Esophagus squamous epithelium (tissue), 5 donors: Measurements from ENCODE around the gene FIBP. TPM values are rescaled to one million over a fixed set of nuclear protein-coding genes. Genes with fewer than 3 reads are reported as not detected.
"Not testable (repeated sequence)": the region's sequence is repeated elsewhere in the genome, so short reads cannot be mapped to it uniquely, and the experiment has no call there.

Experiments used
- DNase-seq: peaks from one replicate; lab custom pipeline; 2025; lab: John Stamatoyannopoulos, UW
- H3K27ac ChIP-seq, 4 donors: fragments of 200-600 bp; sonication (generic); one replicate each; pipeline ENCODE4 v1.5.1; 2016 to 2019; ENCODE audit warnings: mild to moderate bottlenecking in 1 of 4
- H3K27me3 ChIP-seq, 4 donors: fragments of 200-600 bp; sonication (generic); 1 replicate in 3 of 4; 2 replicates in 1 of 4; pipeline versions ENCODE4 v1.5.1 to v1.6.0; 2017 to 2021; ENCODE audit warnings: antibody characterized with exemption in 1 of 4
- H3K36me3 ChIP-seq, 3 donors: fragments of 200-600 bp; sonication (generic); one replicate each; pipeline ENCODE4 v1.5.1; 2016 to 2019
- H3K4me1 ChIP-seq, 3 donors: fragments of 200-600 bp; sonication (generic); one replicate each; pipeline ENCODE4 v1.5.1; 2017 to 2019
- H3K4me3 ChIP-seq, 4 donors: fragments of 200-600 bp; sonication (generic); 1 replicate in 3 of 4; 2 replicates in 1 of 4; pipeline ENCODE4 v1.5.1; 2016 to 2019; ENCODE audit warnings: mild to moderate bottlenecking in 2 of 4, moderate library complexity in 1 of 4
- H3K9me3 ChIP-seq, 3 donors: fragments of 200-600 bp; sonication (generic); one replicate each; pipeline ENCODE4 v1.5.1; 2016 to 2019
- CTCF ChIP-seq, 6 experiments: fragments of 450-650 bp in 4 of 6; fragments of 200-600 bp in 2 of 6; sonication (generic) in 2 of 6; IDR thresholded peaks; one replicate each; pipeline ENCODE4 v1.5.1; 2016 to 2019; ENCODE audit warnings: antibody characterized with exemption in 6 of 6, mild to moderate bottlenecking in 4 of 6, moderate library complexity in 4 of 6
- POLR2A ChIP-seq, 4 donors: fragments of 450-650 bp; IDR thresholded peaks; one replicate each; pipeline ENCODE4 v1.6.1; 2017; ENCODE audit warnings: antibody characterized with exemption in 4 of 4, mild to moderate bottlenecking in 4 of 4, moderate library complexity in 3 of 4
- WGBS, 2 donors: methylation state at CpG; one replicate each; pipeline ENCODE4 v1.1.5; 2018; 5-methylcytosine and 5-hydroxymethylcytosine counted together
- intact Hi-C: fragments of 100-400 bp; cut with DNase I; formaldehyde crosslinking; loops from one replicate; pipeline ENCODE4 v1.15.0; 2022
- total RNA-seq, 4 donors: library from RNA; depleted of rRNA; stranded (reverse); fragments of >200 nt; gene quantifications; one replicate each; pipeline ENCODE4 v1.1.0, GENCODE V29; 2016
- donor health status: DM: yes; HTN: yes; CAD: no.

Gene FIBP
- total RNA-seq, 4 donors from 2014 or later, result 35.7 to 60.1 (median 38.4) TPM

- DNase-seq, result no peak
- H3K27ac ChIP-seq, result no peak overlapping the region
- peaks cover 25 to 44% (median 28%) of the 10 kb centered on the region in 3 donors for H3K36me3 ChIP-seq
- WGBS, 2 donors, result 52% methylated on average over 16 of the region's 16 CpGs; no CpG with 5 or more reads in 1 of the 2 donors
- no peaks in the 10 kb centered on the region for H3K27me3 ChIP-seq
- intact Hi-C loops, result no loop called here
- H3K4me3 ChIP-seq, result no peak overlapping the region
- no peak for TF ChIP-seq POLR2A (IDR thresholded peaks at IDR 0.05)
- TF ChIP-seq CTCF (IDR thresholded peaks at IDR 0.05), result no peak
- no peaks in the 10 kb centered on the region for H3K9me3 ChIP-seq
- peaks cover 0 to 17% (median 0%) of the 10 kb centered on the region in 3 donors for H3K4me1 ChIP-seq
Measured at GRCh38 chr11:65849771-65850216, 38.5 kb downstream of the FIBP start.

DNA sequence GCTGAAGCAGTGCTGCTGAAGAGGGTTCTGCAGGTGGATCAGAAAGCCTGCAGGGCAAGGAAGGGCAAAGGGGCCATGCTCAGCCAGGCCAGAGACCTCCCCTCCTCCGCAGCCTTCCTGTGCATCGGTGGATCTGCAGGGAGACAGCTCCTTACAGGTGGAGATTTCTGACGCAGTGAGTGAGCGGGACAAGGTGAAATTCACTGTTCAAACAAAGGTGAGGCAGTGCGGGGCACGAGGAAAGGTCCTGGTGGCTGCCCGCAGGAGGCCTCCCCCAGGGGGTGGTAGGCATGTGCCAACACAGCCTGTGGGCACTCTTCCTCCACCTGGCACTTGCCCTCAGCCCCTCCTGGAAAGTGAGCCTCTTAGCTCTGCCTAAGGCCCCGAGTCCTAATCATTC lies 38.9 kb downstream of the FIBP start:
- intact Hi-C loops, result no loop called here

GRCh38 chr11:65848693-65849092 lies 39.6 kb downstream of the FIBP start:
- H3K9me3 ChIP-seq, H3K27me3 ChIP-seq, H3K4me3 ChIP-seq, H3K27ac ChIP-seq, H3K4me1 ChIP-seq, intact Hi-C loops, DNase-seq: not testable (repeated sequence)
- H3K36me3 ChIP-seq, result peaks cover 15 to 33% (median 17%) of the 10 kb centered on the region in 3 donors
- 54 to 55% methylated on average over 6 to 7 of the region's 7 CpGs for WGBS, 2 donors

More for the DNA sequence above, 38.9 kb downstream of the FIBP start:
- H3K36me3 ChIP-seq, result peaks cover 21 to 40% (median 24%) of the 10 kb centered on the region in 3 donors
- TF ChIP-seq CTCF (IDR thresholded peaks at IDR 0.05) (no peak), POLR2A (IDR thresholded peaks at IDR 0.05) (no peak)
- H3K27me3 ChIP-seq, result no peaks in the 10 kb centered on the region
- H3K4me3 ChIP-seq, result no peak overlapping the region
- H3K9me3 ChIP-seq, result no peaks in the 10 kb centered on the region
- no peak for DNase-seq
- 37% methylated on average over 5 of the region's 8 CpGs; no CpG with 5 or more reads in 1 of the 2 donors for WGBS, 2 donors
- no peak overlapping the region for H3K27ac ChIP-seq
- H3K4me1 ChIP-seq, result peaks cover 0 to 13% (median 0%) of the 10 kb centered on the region in 3 donors

- 54 to 64% methylated on average over 2 to 3 of the region's 3 CpGs for WGBS, 2 donors
- intact Hi-C loops, result no loop called here
- Histone ChIP-seq H3K36me3 (peaks cover 6 to 24% (median 8%) of the 10 kb centered on the region in 3 donors), H3K4me3 (no peak overlapping the region), H3K27ac (no peak overlapping the region), H3K9me3 (no peaks in the 10 kb centered on the region), H3K4me1 (no peaks in the 10 kb centered on the region), H3K27me3 (no peaks in the 10 kb centered on the region)
- TF ChIP-seq POLR2A (IDR thresholded peaks at IDR 0.05) (no peak), CTCF (IDR thresholded peaks at IDR 0.05) (no peak)
- no peak for DNase-seq
Measured at GRCh38 chr11:65847746-65848145, 40.5 kb downstream of the FIBP start.

- 79 to 80% methylated on average over 9 to 10 of the region's 10 CpGs for WGBS, 2 donors
- H3K27ac ChIP-seq, result no peak overlapping the region
- intact Hi-C loops, result no loop called here
- H3K4me1 ChIP-seq, result no peaks in the 10 kb centered on the region
- no peaks in the 10 kb centered on the region for H3K9me3 ChIP-seq
- TF ChIP-seq POLR2A (IDR thresholded peaks at IDR 0.05), result no peak
- TF ChIP-seq CTCF (IDR thresholded peaks at IDR 0.05), result no peak
- no peak overlapping the region for H3K4me3 ChIP-seq
- no peak for DNase-seq
- no peaks in the 10 kb centered on the region for H3K27me3 ChIP-seq
- no peaks in the 10 kb centered on the region for H3K36me3 ChIP-seq
Measured at GRCh38 chr11:65844231-65844872, 43.9 kb downstream of the FIBP start.
